Fibroblast of the aortic adventitia (primary cell): ENCODE measurements around the gene LRIT1. TPM values are rescaled to one million over a fixed set of nuclear protein-coding genes. Genes with fewer than 3 reads are reported as not detected.

ENCODE experiments used
- DNase-seq: peaks from one replicate; pipeline ENCODE4 v3.0.0-alpha.2; 2010; ENCODE audit warnings: low read depth
- H3K4me3 ChIP-seq: 2 replicates; pipeline ENCODE4 v1.5.1; 2011; ENCODE audit warnings: low read depth, mild to moderate bottlenecking, control low read depth, low read length, moderate library complexity
- total RNA-seq: library from RNA; depleted of rRNA; stranded (reverse); fragments of >200 nt; gene quantifications from 2 replicates; pipeline ENCODE4 v1.2.3, GENCODE V29; 2012; ENCODE audit warnings: low replicate concordance
- TF ChIP-seq, protein P1 (sequence below): IDR thresholded peaks from 2 replicates; pipeline ENCODE4 v1.5.1; 2011; ENCODE audit warnings: mild to moderate bottlenecking, low read length, control low read depth, inconsistent platforms; ENCODE audit not compliant: insufficient read depth

The LRIT1 gene
- total RNA-seq, 1 donor: not detected

- DNase-seq: no peak
- TF ChIP-seq, protein P1, sequence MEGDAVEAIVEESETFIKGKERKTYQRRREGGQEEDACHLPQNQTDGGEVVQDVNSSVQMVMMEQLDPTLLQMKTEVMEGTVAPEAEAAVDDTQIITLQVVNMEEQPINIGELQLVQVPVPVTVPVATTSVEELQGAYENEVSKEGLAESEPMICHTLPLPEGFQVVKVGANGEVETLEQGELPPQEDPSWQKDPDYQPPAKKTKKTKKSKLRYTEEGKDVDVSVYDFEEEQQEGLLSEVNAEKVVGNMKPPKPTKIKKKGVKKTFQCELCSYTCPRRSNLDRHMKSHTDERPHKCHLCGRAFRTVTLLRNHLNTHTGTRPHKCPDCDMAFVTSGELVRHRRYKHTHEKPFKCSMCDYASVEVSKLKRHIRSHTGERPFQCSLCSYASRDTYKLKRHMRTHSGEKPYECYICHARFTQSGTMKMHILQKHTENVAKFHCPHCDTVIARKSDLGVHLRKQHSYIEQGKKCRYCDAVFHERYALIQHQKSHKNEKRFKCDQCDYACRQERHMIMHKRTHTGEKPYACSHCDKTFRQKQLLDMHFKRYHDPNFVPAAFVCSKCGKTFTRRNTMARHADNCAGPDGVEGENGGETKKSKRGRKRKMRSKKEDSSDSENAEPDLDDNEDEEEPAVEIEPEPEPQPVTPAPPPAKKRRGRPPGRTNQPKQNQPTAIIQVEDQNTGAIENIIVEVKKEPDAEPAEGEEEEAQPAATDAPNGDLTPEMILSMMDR: no peak
- no peak overlapping the region for H3K4me3 ChIP-seq
Observed at GRCh38 chr10:84188815-84189214, 52.5 kb downstream of the LRIT1 start.

- H3K4me3 ChIP-seq: no peak overlapping the region
- no peak for DNase-seq
- TF ChIP-seq, protein P1: no peak
Observed at GRCh38 chr10:84185526-84186175, 55.7 kb downstream of the LRIT1 start.

DNA sequence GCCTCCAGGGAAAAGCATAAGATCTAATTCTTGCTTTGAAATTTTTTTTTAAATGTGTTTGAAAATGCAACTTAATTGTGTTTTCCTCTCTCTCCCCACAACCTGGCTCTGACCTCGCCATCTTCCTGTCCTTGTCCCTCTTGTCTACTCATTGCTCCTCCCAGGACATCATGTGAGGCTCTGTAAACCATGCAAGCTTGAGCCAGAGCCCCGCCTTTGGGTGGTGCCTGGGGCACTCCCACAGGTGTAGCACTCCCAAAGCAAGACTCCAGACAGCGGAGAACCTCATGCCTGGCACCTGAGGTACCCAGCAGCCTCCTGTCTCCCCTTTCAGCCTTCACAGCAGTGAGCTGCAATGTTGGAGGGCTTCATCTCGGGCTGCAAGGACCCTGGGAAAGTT is 56.8 kb downstream of the LRIT1 start:
- DNase-seq: no peak
- no peak overlapping the region for H3K4me3 ChIP-seq
- TF ChIP-seq, protein P1: no peak

DNA sequence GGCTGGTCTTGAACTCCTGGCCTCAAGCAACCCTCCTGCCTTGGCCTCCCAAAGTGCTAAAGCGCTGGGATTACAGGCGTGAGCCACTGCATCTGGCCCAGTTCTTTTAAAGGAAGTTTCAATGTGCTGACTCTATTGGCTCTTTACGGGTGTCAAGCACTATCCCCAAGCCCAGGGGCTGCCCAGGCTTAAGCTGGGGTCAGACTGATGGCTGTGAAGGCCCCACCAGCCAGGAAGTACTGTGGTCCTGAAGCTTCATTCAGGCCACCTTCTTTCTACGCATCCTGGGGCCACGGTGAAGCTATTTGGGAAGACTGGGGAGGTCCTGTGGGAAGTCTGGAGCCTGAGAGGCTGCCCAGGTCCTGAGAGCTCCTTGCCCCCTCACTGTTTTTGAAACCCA is 59.7 kb downstream of the LRIT1 start:
- DNase-seq: no peak
- no peak overlapping the region for H3K4me3 ChIP-seq
- TF ChIP-seq, protein P1: no peak

Other genes with a start within 250 kb of the LRIT1 start
- gene GHITM, start 102.0 kb downstream of the LRIT1 start, total RNA-seq: 117 and 161 TPM in 2 replicates
- gene GPR15LG, start 67.7 kb downstream of the LRIT1 start, total RNA-seq: not detected in 2 replicates
- gene CDHR1, start 47.0 kb downstream of the LRIT1 start, total RNA-seq: not detected in 2 replicates
- not detected in 2 replicates for gene LRIT2, start 16.0 kb downstream of the LRIT1 start, total RNA-seq
- not detected in 2 replicates for gene RGR, start 3.5 kb upstream of the LRIT1 start, total RNA-seq
- 40.8 and 49.6 TPM in 2 replicates for gene CCSER2, start 87.0 kb upstream of the LRIT1 start, total RNA-seq